HEK293 (cell line): ENCODE data around the gene JAKMIP1.

Experiments
- CTCF ChIA-PET: fragments of 350-600 bp; formaldehyde crosslinking; extraction: SDS; loops from one replicate; lab custom pipeline; 2021; ENCODE audit warnings: antibody characterized with exemption; lab: Yijun Ruan, JAX
- POLR2A ChIA-PET: fragments of 300-600 bp; formaldehyde crosslinking; extraction: SDS; loops from one replicate; lab custom pipeline; 2020; ENCODE audit warnings: antibody characterized with exemption, inconsistent platforms; lab: Yijun Ruan, JAX
- H3K27ac ChIP-seq: fragments of 200-500 bp; sonication (Bioruptor generic); 2 replicates; pipeline ENCODE4 v1.5.1; 2014; ENCODE audit warnings: low read depth, low read length, control low read depth, inconsistent platforms; ENCODE audit errors: extremely low read depth
- H3K36me3 ChIP-seq, 2 experiments: fragments of 200-500 bp in 1 of 2; sonication (Bioruptor generic) in 1 of 2; 1 replicate in 1 of 2; 2 replicates in 1 of 2; pipeline ENCODE4 v1.5.1; 2014 to 2017; ENCODE audit warnings: inconsistent platforms in 2 of 2, low read length in 2 of 2; ENCODE audit not compliant: control insufficient read depth in 2 of 2, insufficient read depth in 1 of 2
- H3K4me1 ChIP-seq: fragments of 200-500 bp; sonication (Bioruptor generic); 2 replicates; pipeline ENCODE4 v1.5.1; 2014; ENCODE audit warnings: mild to moderate bottlenecking, low read length, inconsistent platforms; ENCODE audit not compliant: control insufficient read depth, insufficient read depth
- H3K4me3 ChIP-seq: 2 replicates; pipeline ENCODE4 v1.5.1; 2011; ENCODE audit warnings: low read depth, mild to moderate bottlenecking, control low read depth, low read length, moderate library complexity
- H3K9me3 ChIP-seq: fragments of 200-500 bp; sonication (Bioruptor generic); 2 replicates; pipeline ENCODE4 v1.5.1; 2014; ENCODE audit warnings: low read depth, low read length, inconsistent platforms; ENCODE audit not compliant: control insufficient read depth, insufficient read depth
- KLF10 ChIP-seq: fragments of 450-650 bp; IDR thresholded peaks from 2 replicates; pipeline ENCODE4 v1.5.1; 2018; ENCODE audit warnings: missing biosample characterization, mild to moderate bottlenecking, missing genetic modification characterization
- KLF16 ChIP-seq: fragments of 450-650 bp; formaldehyde crosslinking; IDR thresholded peaks from 2 replicates; pipeline ENCODE4 v1.5.1; 2017; ENCODE audit warnings: missing biosample characterization, missing genetic modification characterization
- REST ChIP-seq: fragments of 450-650 bp; formaldehyde crosslinking; IDR thresholded peaks from 2 replicates; pipeline ENCODE4 v1.5.1; 2016; ENCODE audit warnings: missing biosample characterization, missing genetic modification characterization
- SCRT1 ChIP-seq: fragments of 450-650 bp; formaldehyde crosslinking; IDR thresholded peaks from 2 replicates; pipeline ENCODE4 v1.5.1; 2016; ENCODE audit warnings: missing biosample characterization, missing genetic modification characterization, borderline replicate concordance
- SCRT2 ChIP-seq: fragments of 450-650 bp; formaldehyde crosslinking; IDR thresholded peaks from 2 replicates; pipeline ENCODE4 v1.5.1; 2016; ENCODE audit warnings: missing biosample characterization, missing genetic modification characterization
- SP7 ChIP-seq: fragments of 450-650 bp; formaldehyde crosslinking; IDR thresholded peaks from 2 replicates; pipeline ENCODE4 v1.5.1; 2016; ENCODE audit warnings: missing biosample characterization, missing genetic modification characterization
- ZBTB6 ChIP-seq: fragments of 450-650 bp; formaldehyde crosslinking; IDR thresholded peaks from 2 replicates; pipeline ENCODE4 v1.5.1; 2017; ENCODE audit warnings: missing biosample characterization, missing genetic modification characterization
- ZBTB7A ChIP-seq: fragments of 450-650 bp; formaldehyde crosslinking; IDR thresholded peaks from 2 replicates; pipeline ENCODE4 v1.5.1; 2016; ENCODE audit warnings: low read depth, missing biosample characterization, missing genetic modification characterization
- ZNF121 ChIP-seq: fragments of 450-650 bp; formaldehyde crosslinking; IDR thresholded peaks from 2 replicates; pipeline ENCODE4 v1.5.1; 2016; ENCODE audit warnings: missing biosample characterization, missing genetic modification characterization
- ZNF169 ChIP-seq: fragments of 450-650 bp; formaldehyde crosslinking; IDR thresholded peaks from 2 replicates; pipeline ENCODE4 v1.5.1; 2016; ENCODE audit warnings: missing biosample characterization, missing genetic modification characterization
- ZNF223 ChIP-seq: fragments of 450-650 bp; formaldehyde crosslinking; IDR thresholded peaks from 2 replicates; pipeline ENCODE4 v1.5.1; 2016; ENCODE audit warnings: missing biosample characterization, missing genetic modification characterization
- ZNF23 ChIP-seq: fragments of 450-650 bp; formaldehyde crosslinking; IDR thresholded peaks from 2 replicates; pipeline ENCODE4 v1.5.1; 2016; ENCODE audit warnings: missing biosample characterization, missing genetic modification characterization, borderline replicate concordance
- ZNF266 ChIP-seq: fragments of 450-650 bp; formaldehyde crosslinking; IDR thresholded peaks from 2 replicates; pipeline ENCODE4 v1.5.1; 2016; ENCODE audit warnings: missing biosample characterization, missing genetic modification characterization, low read depth
- ZNF311 ChIP-seq: fragments of 450-650 bp; formaldehyde crosslinking; IDR thresholded peaks from 2 replicates; pipeline ENCODE4 v1.5.1; 2017; ENCODE audit warnings: missing biosample characterization, missing genetic modification characterization, borderline replicate concordance
- ZNF398 ChIP-seq: fragments of 450-650 bp; formaldehyde crosslinking; IDR thresholded peaks from 2 replicates; pipeline ENCODE4 v1.5.1; 2017; ENCODE audit warnings: missing biosample characterization, missing genetic modification characterization
- ZNF560 ChIP-seq: fragments of 450-650 bp; formaldehyde crosslinking; IDR thresholded peaks from 2 replicates; pipeline ENCODE4 v1.5.1; 2017; ENCODE audit warnings: missing biosample characterization, missing genetic modification characterization, borderline replicate concordance
- ZNF843 ChIP-seq: fragments of 450-650 bp; formaldehyde crosslinking; IDR thresholded peaks from 2 replicates; pipeline ENCODE4 v1.5.1; 2016; ENCODE audit warnings: missing biosample characterization, missing genetic modification characterization
- ZSCAN5A ChIP-seq: fragments of 450-650 bp; formaldehyde crosslinking; IDR thresholded peaks from 2 replicates; pipeline ENCODE4 v1.5.1; 2016; ENCODE audit warnings: missing biosample characterization, missing genetic modification characterization
- TF ChIP-seq, protein P1 (sequence below): fragments of 450-650 bp; formaldehyde crosslinking; IDR thresholded peaks from 2 replicates; pipeline ENCODE4 v1.5.1; 2016; ENCODE audit warnings: missing biosample characterization, missing genetic modification characterization, borderline replicate concordance

Gene JAKMIP1

GRCh38 chr4:6056976-6057766 lies 143.2 kb downstream of the JAKMIP1 start:
- POLR2A ChIA-PET = no interaction called here
- H3K9me3 ChIP-seq = no peaks in the 10 kb centered on the region
- no peaks in the 10 kb centered on the region for H3K36me3 ChIP-seq
- no peak overlapping the region for H3K4me3 ChIP-seq
- no peak overlapping the region for H3K27ac ChIP-seq
- CTCF ChIA-PET = interaction anchor here (1.0 kb wide), 1 partner anchor 59 kb away, joined by 4 read pairs; no protein-coding TSS in a partner anchor
- TF ChIP-seq SCRT1 (tag by site-specific recombination) (no peak), ZNF560 (tag by site-specific recombination) (no peak), ZNF169 (tag by site-specific recombination) (no peak), SP7 (no peak), ZNF266 (tag by site-specific recombination) (no peak), KLF16 (tag by site-specific recombination) (no peak), REST (no peak), KLF10 (no peak), ZNF223 (tag by site-specific recombination) (no peak), SCRT2 (no peak), ZNF311 (no peak), ZBTB6 (tag by site-specific recombination) (no peak), ZNF398 (tag by site-specific recombination) (no peak)
- no peaks in the 10 kb centered on the region for H3K4me1 ChIP-seq

GRCh38 chr4:6055436-6055835 lies 144.9 kb downstream of the JAKMIP1 start:
- no peak overlapping the region for H3K4me3 ChIP-seq
- H3K9me3 ChIP-seq = no peaks in the 10 kb centered on the region
- H3K36me3 ChIP-seq = no peaks in the 10 kb centered on the region
- CTCF ChIA-PET = no interaction called here
- POLR2A ChIA-PET = no interaction called here
- H3K27ac ChIP-seq = no peak overlapping the region
- no peaks in the 10 kb centered on the region for H3K4me1 ChIP-seq
- TF ChIP-seq ZNF23 (tag by site-specific recombination) (no peak), ZNF121 (tag by site-specific recombination) (no peak), ZNF843 (tag by site-specific recombination) (no peak), ZBTB7A (tag by site-specific recombination) (no peak), ZSCAN5A (tag by site-specific recombination) (no peak)
- TF ChIP-seq, protein P1, sequence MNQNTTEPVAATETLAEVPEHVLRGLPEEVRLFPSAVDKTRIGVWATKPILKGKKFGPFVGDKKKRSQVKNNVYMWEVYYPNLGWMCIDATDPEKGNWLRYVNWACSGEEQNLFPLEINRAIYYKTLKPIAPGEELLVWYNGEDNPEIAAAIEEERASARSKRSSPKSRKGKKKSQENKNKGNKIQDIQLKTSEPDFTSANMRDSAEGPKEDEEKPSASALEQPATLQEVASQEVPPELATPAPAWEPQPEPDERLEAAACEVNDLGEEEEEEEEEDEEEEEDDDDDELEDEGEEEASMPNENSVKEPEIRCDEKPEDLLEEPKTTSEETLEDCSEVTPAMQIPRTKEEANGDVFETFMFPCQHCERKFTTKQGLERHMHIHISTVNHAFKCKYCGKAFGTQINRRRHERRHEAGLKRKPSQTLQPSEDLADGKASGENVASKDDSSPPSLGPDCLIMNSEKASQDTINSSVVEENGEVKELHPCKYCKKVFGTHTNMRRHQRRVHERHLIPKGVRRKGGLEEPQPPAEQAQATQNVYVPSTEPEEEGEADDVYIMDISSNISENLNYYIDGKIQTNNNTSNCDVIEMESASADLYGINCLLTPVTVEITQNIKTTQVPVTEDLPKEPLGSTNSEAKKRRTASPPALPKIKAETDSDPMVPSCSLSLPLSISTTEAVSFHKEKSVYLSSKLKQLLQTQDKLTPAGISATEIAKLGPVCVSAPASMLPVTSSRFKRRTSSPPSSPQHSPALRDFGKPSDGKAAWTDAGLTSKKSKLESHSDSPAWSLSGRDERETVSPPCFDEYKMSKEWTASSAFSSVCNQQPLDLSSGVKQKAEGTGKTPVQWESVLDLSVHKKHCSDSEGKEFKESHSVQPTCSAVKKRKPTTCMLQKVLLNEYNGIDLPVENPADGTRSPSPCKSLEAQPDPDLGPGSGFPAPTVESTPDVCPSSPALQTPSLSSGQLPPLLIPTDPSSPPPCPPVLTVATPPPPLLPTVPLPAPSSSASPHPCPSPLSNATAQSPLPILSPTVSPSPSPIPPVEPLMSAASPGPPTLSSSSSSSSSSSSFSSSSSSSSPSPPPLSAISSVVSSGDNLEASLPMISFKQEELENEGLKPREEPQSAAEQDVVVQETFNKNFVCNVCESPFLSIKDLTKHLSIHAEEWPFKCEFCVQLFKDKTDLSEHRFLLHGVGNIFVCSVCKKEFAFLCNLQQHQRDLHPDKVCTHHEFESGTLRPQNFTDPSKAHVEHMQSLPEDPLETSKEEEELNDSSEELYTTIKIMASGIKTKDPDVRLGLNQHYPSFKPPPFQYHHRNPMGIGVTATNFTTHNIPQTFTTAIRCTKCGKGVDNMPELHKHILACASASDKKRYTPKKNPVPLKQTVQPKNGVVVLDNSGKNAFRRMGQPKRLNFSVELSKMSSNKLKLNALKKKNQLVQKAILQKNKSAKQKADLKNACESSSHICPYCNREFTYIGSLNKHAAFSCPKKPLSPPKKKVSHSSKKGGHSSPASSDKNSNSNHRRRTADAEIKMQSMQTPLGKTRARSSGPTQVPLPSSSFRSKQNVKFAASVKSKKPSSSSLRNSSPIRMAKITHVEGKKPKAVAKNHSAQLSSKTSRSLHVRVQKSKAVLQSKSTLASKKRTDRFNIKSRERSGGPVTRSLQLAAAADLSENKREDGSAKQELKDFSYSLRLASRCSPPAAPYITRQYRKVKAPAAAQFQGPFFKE (tag by site-specific recombination) = no peak
